GF-D8 (cell line): ENCODE data around the gene TRAF3.
"Not testable (repeated sequence)": the region's sequence is repeated elsewhere in the genome, so short reads cannot be mapped to it uniquely, and the experiment has no call there.

Experiments used
- DNase-seq: peaks from one replicate; lab custom pipeline; 2025; lab: John Stamatoyannopoulos, UW

The TRAF3 gene

GRCh38 chr14:102806447-102806846, 29.2 kb downstream of the TRAF3 start:
- no peak for DNase-seq

GRCh38 chr14:102807013-102807406, 29.8 kb downstream of the TRAF3 start:
- DNase-seq = no peak

- no peak for DNase-seq
These were observed 32.6 kb downstream of the TRAF3 start for GRCh38 chr14:102809870-102810269.

GRCh38 chr14:102810523-102810922, 33.3 kb downstream of the TRAF3 start:
- no peak for DNase-seq

DNA sequence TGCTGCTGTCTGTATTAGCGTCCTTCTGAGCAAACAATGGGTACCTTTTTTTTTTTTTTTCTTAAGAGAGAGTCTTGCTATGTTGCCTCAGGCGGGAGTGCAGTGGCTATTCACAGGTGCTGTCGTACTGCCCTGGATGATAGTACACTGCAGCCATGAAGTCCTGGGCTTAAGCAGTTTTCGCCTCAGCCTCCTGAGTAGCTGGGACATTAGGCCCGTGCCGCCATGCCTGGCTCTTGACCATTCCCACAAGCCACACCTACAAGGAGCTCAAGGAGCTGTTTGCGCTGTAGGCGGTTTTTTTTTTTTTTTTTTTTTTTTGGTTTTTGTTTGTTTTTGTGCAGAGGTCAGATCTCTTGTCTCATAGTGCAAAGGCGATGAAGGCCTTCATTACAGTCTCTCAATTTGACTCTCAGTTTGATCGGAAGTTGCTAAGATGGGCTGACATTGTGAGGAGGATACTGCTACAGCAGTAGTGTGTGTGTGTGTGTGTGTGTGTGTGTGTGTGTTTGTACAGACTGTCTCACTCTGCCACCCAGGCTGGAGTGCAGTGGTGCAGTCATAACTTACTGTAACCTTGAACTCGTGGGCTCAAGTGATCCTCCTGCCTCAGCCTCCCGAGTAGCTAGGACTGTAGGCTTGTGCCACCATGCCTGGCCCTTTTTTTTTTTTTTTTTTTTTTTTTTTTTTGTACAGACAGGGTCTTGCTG, 34.2 kb downstream of the TRAF3 start:
- no peak for DNase-seq

GRCh38 chr14:102811971-102812370, 34.7 kb downstream of the TRAF3 start:
- DNase-seq = no peak

- DNase-seq = no peak
These were observed 36.4 kb downstream of the TRAF3 start for GRCh38 chr14:102813691-102814090.

- DNase-seq = no peak
These were observed 40.1 kb downstream of the TRAF3 start for GRCh38 chr14:102817318-102817717.

GRCh38 chr14:102817942-102818940, 41.0 kb downstream of the TRAF3 start:
- no peak for DNase-seq

- no peak for DNase-seq
These were observed 42.0 kb downstream of the TRAF3 start for GRCh38 chr14:102819176-102819628.

GRCh38 chr14:102819747-102820330, 42.6 kb downstream of the TRAF3 start:
- no peak for DNase-seq

GRCh38 chr14:102821252-102821651, 44.0 kb downstream of the TRAF3 start:
- no peak for DNase-seq

GRCh38 chr14:102822311-102822863, 45.1 kb downstream of the TRAF3 start:
- DNase-seq = no peak

DNA sequence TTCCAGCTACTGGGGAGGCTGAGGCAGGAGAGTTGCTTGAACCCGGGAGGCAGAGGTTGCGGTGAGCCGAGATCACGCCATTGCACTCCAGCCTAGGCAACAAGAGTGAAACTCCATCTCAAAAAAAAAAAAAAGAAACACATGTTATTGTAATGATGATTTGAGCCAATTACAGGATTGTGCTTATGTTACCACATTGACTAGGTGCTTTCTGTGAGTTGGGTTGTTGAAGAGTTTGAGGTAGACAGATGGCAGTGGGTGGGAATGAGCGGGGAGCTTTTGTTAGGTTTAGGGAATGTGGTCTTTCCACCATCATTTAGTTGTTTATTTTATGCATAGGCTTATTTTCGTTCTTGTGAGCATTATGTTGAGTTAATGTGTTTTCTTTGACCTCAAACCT, 45.6 kb downstream of the TRAF3 start:
- DNase-seq = not testable (repeated sequence)

- no peak for DNase-seq
These were observed 46.3 kb downstream of the TRAF3 start for GRCh38 chr14:102823546-102823945.

GRCh38 chr14:102824832-102825231, 47.6 kb downstream of the TRAF3 start:
- DNase-seq = no peak

- no peak for DNase-seq
These were observed 48.3 kb downstream of the TRAF3 start for GRCh38 chr14:102825307-102826095.

DNA sequence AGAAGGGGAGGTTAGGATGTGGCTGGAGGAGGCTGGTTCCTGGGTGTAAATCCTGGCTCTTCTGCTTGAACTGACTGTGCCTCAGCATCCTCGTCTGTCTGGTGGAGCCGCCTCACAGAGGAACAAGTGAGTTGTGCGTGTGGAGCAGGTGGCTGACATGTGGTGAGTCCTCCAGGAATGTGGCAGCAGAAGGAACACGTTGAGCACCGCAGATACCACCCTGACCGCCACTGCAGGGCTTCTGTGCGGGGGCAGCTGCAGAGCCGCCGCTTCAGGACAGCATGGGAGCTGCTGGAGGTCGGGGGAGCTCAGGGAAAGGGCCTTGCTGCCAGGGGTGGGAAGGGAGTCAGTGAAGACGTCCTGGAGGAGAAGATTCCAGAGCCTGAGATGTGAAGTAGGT, 48.9 kb downstream of the TRAF3 start:
- DNase-seq = no peak

GRCh38 chr14:102826751-102827675, 49.8 kb downstream of the TRAF3 start:
- DNase-seq = no peak

GRCh38 chr14:102827716-102828115, 50.5 kb downstream of the TRAF3 start:
- no peak for DNase-seq
